NCI-H748 (cell line): ENCODE data around the gene SEC61B.

Experiments used
- DNase-seq: peaks from one replicate; lab custom pipeline; 2025; ENCODE audit not compliant: unreplicated experiment; lab: John Stamatoyannopoulos, UW

Gene SEC61B

GRCh38 chr9:99269416-99269815 is 47.3 kb downstream of the SEC61B start:
- DNase-seq: no peak

- DNase-seq: no peak
Measured at GRCh38 chr9:99270491-99270890, 48.4 kb downstream of the SEC61B start.

DNA sequence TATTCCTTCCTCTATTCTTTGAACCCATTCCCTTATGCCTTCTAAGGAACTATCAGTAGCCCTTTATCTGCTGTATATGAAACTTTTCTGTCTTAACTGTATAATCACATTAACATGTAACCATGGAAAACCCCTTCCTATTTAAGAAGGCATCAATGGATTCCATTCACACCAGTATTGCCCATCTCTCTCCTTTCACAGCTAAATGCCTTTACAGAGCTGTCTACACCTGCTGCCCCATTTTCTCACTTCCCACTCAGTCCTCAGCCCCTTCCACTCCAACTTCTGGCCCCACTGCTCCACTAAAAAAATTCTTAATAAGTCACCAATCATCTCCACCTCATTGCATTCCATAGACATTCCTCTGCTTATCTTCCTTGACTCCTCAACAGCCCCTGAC is 50.8 kb downstream of the SEC61B start:
- no peak for DNase-seq

- no peak for DNase-seq
Measured at GRCh38 chr9:99274016-99274415, 51.9 kb downstream of the SEC61B start.

DNA sequence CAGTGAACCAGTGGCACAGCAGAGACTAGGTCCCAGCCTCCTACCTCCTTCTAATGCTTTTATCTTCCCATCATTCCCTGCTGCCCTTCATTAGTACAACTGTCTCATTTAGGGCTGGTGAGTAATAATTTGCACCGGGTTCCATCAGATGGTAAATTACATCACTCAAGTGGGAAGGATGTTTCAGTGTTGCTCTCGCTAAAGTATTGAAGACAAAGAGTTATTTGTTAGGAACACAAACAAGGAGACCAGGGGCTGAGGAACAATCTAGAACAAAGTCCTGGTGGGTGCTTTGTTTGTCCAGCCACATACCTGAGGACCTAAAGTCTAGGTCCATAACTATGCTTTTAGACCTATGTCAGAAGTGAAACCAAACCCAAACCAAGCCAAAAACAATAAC is 52.4 kb downstream of the SEC61B start:
- DNase-seq: no peak
